Left renal pelvis (tissue), 4 donors: ENCODE measurements around the gene CPSF2. TPM values are rescaled to one million over a fixed set of nuclear protein-coding genes. Genes with fewer than 3 reads are reported as not detected.
"Not testable (repeated sequence)": the region's sequence is repeated elsewhere in the genome, so short reads cannot be mapped to it uniquely, and the experiment has no call there.

ENCODE experiments used
- DNase-seq, 4 donors: peaks; one replicate each; pipeline ENCODE4 v3.0.0-alpha.2; 2013; ENCODE audit warnings: low read depth in 4 of 4, low spot score in 3 of 4
- polyA plus RNA-seq, 4 donors: library from polyadenylated mRNA; unstranded; fragments of 120-200 nt; gene quantifications; one replicate each; pipeline ENCODE4 v1.2.1, GENCODE V29; 2013; ENCODE audit not compliant: insufficient read length in 4 of 4

The CPSF2 gene
- polyA plus RNA-seq, 4 donors, result 50.7 to 81.2 (median 63.8) TPM

GRCh38 chr14:92154283-92154942, 32.6 kb downstream of the CPSF2 start:
- no peak for DNase-seq

GRCh38 chr14:92160619-92161018, 38.9 kb downstream of the CPSF2 start:
- DNase-seq, result no peak

GRCh38 chr14:92161521-92161920, 39.8 kb downstream of the CPSF2 start:
- DNase-seq, result no peak

GRCh38 chr14:92164958-92165357, 43.2 kb downstream of the CPSF2 start:
- no peak for DNase-seq

GRCh38 chr14:92173668-92174067, 51.9 kb downstream of the CPSF2 start:
- no peak for DNase-seq

- DNase-seq, result no peak
These were observed 54.0 kb downstream of the CPSF2 start for GRCh38 chr14:92175811-92176210.

- DNase-seq, result no peak
These were observed 54.7 kb downstream of the CPSF2 start for GRCh38 chr14:92176476-92176875.

GRCh38 chr14:92179178-92179577, 57.4 kb downstream of the CPSF2 start:
- not testable (repeated sequence) for DNase-seq

GRCh38 chr14:92185559-92185958, 63.8 kb downstream of the CPSF2 start:
- DNase-seq, result no peak

GRCh38 chr14:92187616-92188015, 65.8 kb downstream of the CPSF2 start:
- not testable (repeated sequence) for DNase-seq

- no peak for DNase-seq
These were observed 69.0 kb downstream of the CPSF2 start for GRCh38 chr14:92190768-92191167.

- DNase-seq, result no peak
These were observed 77.0 kb downstream of the CPSF2 start for GRCh38 chr14:92198804-92199203.

- no peak for DNase-seq
These were observed 78.0 kb downstream of the CPSF2 start for GRCh38 chr14:92199763-92200162.

- no peak for DNase-seq
These were observed 81.3 kb downstream of the CPSF2 start for GRCh38 chr14:92203116-92203515.

GRCh38 chr14:92204792-92205191, 83.0 kb downstream of the CPSF2 start:
- DNase-seq, result no peak

GRCh38 chr14:92207012-92207927, 85.5 kb downstream of the CPSF2 start:
- no peak for DNase-seq

GRCh38 chr14:92207928-92208265, 86.1 kb downstream of the CPSF2 start:
- DNase-seq, result no peak

- DNase-seq, result no peak
These were observed 87.4 kb downstream of the CPSF2 start for GRCh38 chr14:92209141-92209540.

- DNase-seq, result not testable (repeated sequence)
These were observed 91.4 kb downstream of the CPSF2 start for GRCh38 chr14:92213125-92213524.

GRCh38 chr14:92215579-92215978, 93.8 kb downstream of the CPSF2 start:
- DNase-seq, result no peak

GRCh38 chr14:92217936-92218335, 96.2 kb downstream of the CPSF2 start:
- DNase-seq, result no peak
